Measurements from ENCODE around the gene MRPL17.

- no peak for TF ChIP-seq CTCF (conservative IDR thresholded peaks at IDR 0.05; ENCODE audit: low read length)
- TF ChIP-seq EZH2phosphoT487 (IDR thresholded peaks at IDR 0.05; ENCODE audit: borderline replicate concordance, low read depth, low read length): no peak
Observed at GRCh38 chr11:6724013-6724412, 40.9 kb upstream of the MRPL17 start.
